Muscle layer of colon (tissue), 2 donors: ENCODE data around the gene CPNE8.
"Not testable (repeated sequence)": the region's sequence is repeated elsewhere in the genome, so short reads cannot be mapped to it uniquely, and the experiment has no call there.

ENCODE experiments used
- H3K27ac ChIP-seq: one replicate; pipeline ENCODE4 v1.7.0; 2013; ENCODE audit warnings: low read depth, mild to moderate bottlenecking, low read length, moderate library complexity
- H3K27me3 ChIP-seq, 2 donors: one replicate each; pipeline ENCODE4 v1.7.0; 2013; ENCODE audit warnings: low read length in 2 of 2, mild to moderate bottlenecking in 2 of 2; ENCODE audit not compliant: insufficient read depth in 2 of 2, control insufficient read depth in 1 of 2
- H3K36me3 ChIP-seq: one replicate; pipeline ENCODE4 v1.7.0; 2013; ENCODE audit warnings: mild to moderate bottlenecking, low read length; ENCODE audit not compliant: insufficient read depth
- H3K4me1 ChIP-seq: one replicate; pipeline ENCODE4 v1.7.0; 2013; ENCODE audit warnings: mild to moderate bottlenecking, low read length; ENCODE audit not compliant: insufficient read depth
- H3K4me3 ChIP-seq, 2 donors: one replicate each; pipeline ENCODE4 v1.7.0; 2013; ENCODE audit warnings: low read length in 2 of 2, low read depth in 1 of 2, mild to moderate bottlenecking in 1 of 2, moderate library complexity in 1 of 2
- H3K9ac ChIP-seq: one replicate; pipeline ENCODE4 v1.7.0; 2013; ENCODE audit warnings: low read length
- H3K9me3 ChIP-seq: one replicate; pipeline ENCODE4 v1.7.0; 2013; ENCODE audit warnings: mild to moderate bottlenecking, low read length
- donor health status: abdominal sarcoma.
- donor health status: Adenocarcinoma of cecum.

Gene CPNE8

DNA sequence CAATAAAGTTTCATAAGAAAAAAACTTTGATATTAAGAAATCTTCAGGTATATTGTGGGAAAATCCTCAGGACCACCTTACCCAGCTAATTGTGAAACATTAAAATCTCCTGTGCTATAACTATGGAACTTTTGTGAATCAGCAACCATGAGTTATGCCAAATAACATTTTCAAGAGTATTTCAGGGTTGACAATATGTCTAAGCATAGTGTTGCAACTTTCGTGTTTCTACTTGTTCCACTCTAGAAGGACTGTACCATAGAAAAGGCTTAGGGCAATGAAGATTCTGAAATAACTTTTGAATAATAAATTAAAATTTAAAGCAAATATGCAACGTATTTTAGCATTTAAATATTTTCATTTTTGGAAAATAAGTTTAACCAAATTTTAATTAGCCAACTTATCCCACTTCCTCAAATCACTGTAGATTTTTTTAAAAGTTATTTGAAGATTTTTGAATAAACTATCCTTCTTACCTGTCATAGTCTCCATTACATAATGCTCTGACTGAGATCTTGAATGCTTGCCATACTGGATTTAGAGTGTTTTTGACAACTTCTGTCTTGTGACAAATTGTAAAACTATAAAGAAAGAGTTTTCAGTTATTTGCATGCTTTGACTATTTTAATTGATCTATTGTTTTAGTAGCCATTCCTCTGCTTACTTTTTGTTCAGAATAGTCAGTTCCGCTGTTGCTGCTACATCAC, 143.6 kb downstream of the CPNE8 start:
- H3K9ac ChIP-seq, result no peak overlapping the region
- H3K4me3 ChIP-seq, result no peak overlapping the region
- no peaks in the 10 kb centered on the region for H3K27me3 ChIP-seq
- no peaks in the 10 kb centered on the region for H3K36me3 ChIP-seq
- no peaks in the 10 kb centered on the region for H3K9me3 ChIP-seq
- H3K27ac ChIP-seq, result no peak overlapping the region
- no peaks in the 10 kb centered on the region for H3K4me1 ChIP-seq

DNA sequence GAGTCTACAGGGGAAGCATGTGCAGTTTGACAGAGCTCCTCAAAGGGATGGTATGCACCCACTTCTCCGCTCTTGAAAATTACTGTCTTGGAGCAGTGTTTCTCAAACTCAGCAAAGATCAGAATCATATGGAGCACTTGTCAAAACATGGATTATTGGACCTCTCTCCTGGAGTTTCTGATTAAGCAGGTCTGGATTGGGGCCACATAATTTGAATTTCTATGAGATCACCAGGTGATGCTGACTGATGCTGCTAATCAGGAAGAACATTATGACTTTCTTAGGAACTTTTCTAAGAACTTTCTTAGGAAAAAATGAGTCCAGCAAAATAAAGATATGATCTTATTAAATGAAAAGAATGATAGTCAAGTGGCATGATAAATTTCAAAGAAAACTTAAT, 144.3 kb downstream of the CPNE8 start:
- no peaks in the 10 kb centered on the region for H3K36me3 ChIP-seq
- no peak overlapping the region for H3K27ac ChIP-seq
- no peaks in the 10 kb centered on the region for H3K27me3 ChIP-seq
- H3K9me3 ChIP-seq, result no peaks in the 10 kb centered on the region
- H3K4me1 ChIP-seq, result no peaks in the 10 kb centered on the region
- no peak overlapping the region for H3K9ac ChIP-seq
- H3K4me3 ChIP-seq, result no peak overlapping the region

DNA sequence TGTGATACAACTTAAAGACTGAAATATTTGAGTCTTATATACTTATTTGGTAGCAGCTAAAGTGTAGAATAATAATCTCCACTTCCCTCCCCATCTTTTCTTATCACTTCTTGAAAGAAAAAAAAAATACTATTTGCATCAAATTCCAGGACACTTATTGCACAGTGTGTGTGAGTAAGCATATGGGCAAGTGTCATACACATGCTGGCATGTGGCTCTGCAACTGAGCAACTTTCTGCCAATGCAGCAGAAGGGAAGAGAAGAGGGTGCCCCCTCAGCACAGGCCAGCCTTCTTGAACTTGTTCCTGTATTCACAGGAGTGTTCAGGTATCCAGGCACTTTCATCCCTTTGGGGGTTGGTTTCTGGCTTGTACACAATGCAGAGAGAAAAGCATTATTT, 145.8 kb downstream of the CPNE8 start:
- Histone ChIP-seq H3K4me1 (no peaks in the 10 kb centered on the region), H3K27me3 (no peaks in the 10 kb centered on the region), H3K9me3 (no peaks in the 10 kb centered on the region), H3K27ac (no peak overlapping the region), H3K36me3 (no peaks in the 10 kb centered on the region), H3K4me3 (no peak overlapping the region), H3K9ac (no peak overlapping the region)

DNA sequence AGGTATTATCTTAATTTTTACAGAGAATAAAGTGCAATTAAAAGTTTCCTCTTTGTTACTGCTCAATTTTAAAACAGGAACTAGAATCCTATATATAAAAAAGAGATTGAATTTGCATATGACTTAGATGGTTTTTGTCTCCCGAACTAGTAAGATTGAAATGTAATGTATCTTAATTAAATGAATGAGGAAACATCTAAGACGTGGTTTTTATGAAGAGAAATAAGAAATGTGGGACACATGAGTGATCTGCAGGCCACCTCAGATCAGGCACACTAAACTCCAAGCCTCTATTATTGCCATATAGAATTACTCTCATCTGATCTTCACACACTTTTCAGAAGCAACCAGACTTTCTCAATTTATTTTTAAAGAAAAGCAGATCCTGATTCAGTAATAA, 158.6 kb downstream of the CPNE8 start:
- H3K4me3 ChIP-seq, result no peak overlapping the region
- H3K4me1 ChIP-seq, result no peaks in the 10 kb centered on the region
- no peak overlapping the region for H3K9ac ChIP-seq
- no peaks in the 10 kb centered on the region for H3K36me3 ChIP-seq
- H3K27ac ChIP-seq, result no peak overlapping the region
- no peaks in the 10 kb centered on the region for H3K9me3 ChIP-seq
- H3K27me3 ChIP-seq, result no peaks in the 10 kb centered on the region

DNA sequence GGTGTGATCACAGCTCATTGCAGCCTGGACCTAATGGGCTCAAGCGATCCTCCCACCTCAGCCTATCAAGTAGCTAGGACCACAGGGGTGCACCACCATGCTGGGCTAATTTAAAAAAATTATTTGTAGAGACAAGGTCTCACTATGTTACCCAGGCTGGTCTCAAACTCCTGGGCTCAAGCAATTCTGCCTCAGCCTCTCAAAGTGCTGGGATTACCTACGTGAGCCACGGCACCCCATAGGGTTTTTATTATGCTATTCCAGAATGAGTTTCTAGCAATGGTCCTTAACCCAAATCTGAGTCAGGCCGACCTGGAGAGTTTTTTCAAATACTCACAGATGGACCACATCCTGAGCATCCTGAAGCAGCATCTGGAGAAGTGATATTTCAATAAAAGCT, 159.8 kb downstream of the CPNE8 start:
- no peak overlapping the region for H3K9ac ChIP-seq
- no peaks in the 10 kb centered on the region for H3K36me3 ChIP-seq
- no peaks in the 10 kb centered on the region for H3K4me1 ChIP-seq
- no peak overlapping the region for H3K27ac ChIP-seq
- H3K4me3 ChIP-seq, result no peak overlapping the region
- H3K27me3 ChIP-seq, result no peaks in the 10 kb centered on the region
- H3K9me3 ChIP-seq, result no peaks in the 10 kb centered on the region

DNA sequence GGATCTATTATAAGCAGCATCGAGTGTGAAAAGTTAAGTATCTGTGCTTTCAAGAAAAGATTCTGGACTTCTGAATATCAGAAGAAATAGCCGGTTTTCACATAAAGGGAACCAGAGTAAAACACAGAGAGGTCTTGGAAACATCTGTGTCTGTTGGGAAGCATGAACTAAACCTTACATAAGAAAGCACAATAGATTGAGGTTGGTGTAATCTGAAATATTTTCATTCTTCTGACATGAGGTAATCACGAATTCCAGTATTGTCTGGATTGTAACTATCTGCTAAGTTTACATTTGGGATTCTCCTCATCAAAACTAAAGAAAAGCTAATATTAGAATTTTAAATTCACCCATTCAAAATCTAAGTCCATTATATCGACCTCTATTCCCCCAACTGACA, 161.3 kb downstream of the CPNE8 start:
- Histone ChIP-seq H3K36me3 (no peaks in the 10 kb centered on the region), H3K27ac (no peak overlapping the region), H3K9ac (no peak overlapping the region), H3K27me3 (no peaks in the 10 kb centered on the region), H3K4me1 (no peaks in the 10 kb centered on the region), H3K4me3 (no peak overlapping the region), H3K9me3 (no peaks in the 10 kb centered on the region)

DNA sequence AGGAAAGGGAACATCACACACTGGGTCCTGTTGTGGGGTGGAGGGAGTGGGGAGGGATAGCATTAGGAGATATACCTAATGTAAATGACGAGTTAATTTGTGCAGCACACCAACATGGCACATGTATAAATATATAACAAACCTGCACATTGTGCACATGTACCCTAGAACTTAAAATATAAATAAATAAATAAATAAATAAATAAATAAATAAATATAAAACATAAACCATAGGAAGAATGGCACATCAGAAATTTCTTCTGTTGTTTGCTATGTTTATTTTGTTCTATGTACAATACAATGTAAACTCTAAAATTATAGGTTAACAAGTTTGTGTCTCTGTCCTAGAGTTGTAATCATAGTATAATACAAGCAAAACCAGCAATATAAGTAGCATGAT, 162.9 kb downstream of the CPNE8 start:
- H3K9me3 ChIP-seq, H3K27me3 ChIP-seq, H3K36me3 ChIP-seq, H3K4me3 ChIP-seq, H3K27ac ChIP-seq, H3K4me1 ChIP-seq, H3K9ac ChIP-seq: not testable (repeated sequence)

DNA sequence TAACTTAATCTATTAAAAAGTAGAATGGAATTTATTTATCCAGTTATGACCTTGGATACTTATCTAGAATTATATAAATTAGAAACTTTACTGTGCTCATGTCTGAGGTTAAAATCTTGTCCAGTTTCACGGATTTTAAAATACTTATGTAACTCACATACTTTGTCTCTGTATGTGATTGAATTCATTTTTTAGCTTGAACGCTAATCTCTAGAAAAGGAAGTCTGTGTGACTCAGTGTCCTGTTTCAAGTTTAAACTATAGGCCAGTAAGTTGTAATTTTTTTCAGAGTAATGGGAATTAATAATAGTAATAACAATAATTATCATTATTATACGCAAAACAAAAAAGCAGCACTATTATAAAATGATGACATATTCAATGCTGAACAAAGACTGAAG, 168.6 kb downstream of the CPNE8 start:
- no peaks in the 10 kb centered on the region for H3K4me1 ChIP-seq
- H3K4me3 ChIP-seq, result no peak overlapping the region
- no peaks in the 10 kb centered on the region for H3K36me3 ChIP-seq
- no peaks in the 10 kb centered on the region for H3K27me3 ChIP-seq
- H3K9me3 ChIP-seq, result no peaks in the 10 kb centered on the region
- no peak overlapping the region for H3K9ac ChIP-seq
- H3K27ac ChIP-seq, result no peak overlapping the region

DNA sequence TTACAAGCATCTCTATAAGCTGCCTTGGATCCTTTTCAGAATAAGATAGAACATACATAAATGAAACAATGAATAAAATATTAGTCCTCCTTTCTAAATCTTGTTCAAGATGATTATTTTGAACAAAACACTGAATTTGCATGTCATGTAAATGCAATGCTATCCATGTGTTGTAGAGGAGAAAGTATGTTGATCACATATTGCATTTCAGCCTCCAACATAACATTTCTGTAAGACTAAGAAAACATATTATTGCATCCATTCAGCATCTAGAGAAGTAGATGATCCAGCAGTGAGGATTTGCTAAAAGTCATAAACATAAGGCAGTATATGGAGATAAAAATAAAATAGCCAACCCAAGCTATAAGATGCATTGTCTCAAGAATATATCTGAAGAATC, 172.6 kb downstream of the CPNE8 start:
- Histone ChIP-seq H3K36me3 (no peaks in the 10 kb centered on the region), H3K27me3 (no peaks in the 10 kb centered on the region), H3K4me1 (no peaks in the 10 kb centered on the region), H3K4me3 (no peak overlapping the region), H3K9ac (no peak overlapping the region), H3K27ac (no peak overlapping the region), H3K9me3 (no peaks in the 10 kb centered on the region)

DNA sequence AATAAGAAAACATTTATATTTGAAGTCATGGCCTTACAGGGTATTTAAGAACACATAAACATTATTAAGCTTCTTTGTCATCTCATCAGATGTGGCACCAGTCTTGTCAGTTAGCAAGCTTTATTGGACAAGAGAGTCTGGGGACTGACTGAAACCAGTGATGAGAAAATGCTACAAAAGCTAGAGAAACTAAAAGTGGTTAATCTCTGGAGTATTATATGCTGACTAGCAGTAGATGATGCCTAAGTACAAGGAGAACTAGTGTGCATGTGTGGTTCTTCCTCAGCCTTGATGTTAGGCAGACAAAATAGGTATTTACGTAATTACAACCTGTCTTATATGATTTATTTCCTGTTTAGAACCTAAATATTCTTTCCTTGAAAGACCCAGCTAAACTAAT, 176.5 kb downstream of the CPNE8 start:
- Histone ChIP-seq H3K27me3 (no peaks in the 10 kb centered on the region), H3K9me3 (no peaks in the 10 kb centered on the region), H3K36me3 (no peaks in the 10 kb centered on the region), H3K4me1 (no peaks in the 10 kb centered on the region), H3K9ac (no peak overlapping the region), H3K27ac (no peak overlapping the region), H3K4me3 (no peak overlapping the region)

DNA sequence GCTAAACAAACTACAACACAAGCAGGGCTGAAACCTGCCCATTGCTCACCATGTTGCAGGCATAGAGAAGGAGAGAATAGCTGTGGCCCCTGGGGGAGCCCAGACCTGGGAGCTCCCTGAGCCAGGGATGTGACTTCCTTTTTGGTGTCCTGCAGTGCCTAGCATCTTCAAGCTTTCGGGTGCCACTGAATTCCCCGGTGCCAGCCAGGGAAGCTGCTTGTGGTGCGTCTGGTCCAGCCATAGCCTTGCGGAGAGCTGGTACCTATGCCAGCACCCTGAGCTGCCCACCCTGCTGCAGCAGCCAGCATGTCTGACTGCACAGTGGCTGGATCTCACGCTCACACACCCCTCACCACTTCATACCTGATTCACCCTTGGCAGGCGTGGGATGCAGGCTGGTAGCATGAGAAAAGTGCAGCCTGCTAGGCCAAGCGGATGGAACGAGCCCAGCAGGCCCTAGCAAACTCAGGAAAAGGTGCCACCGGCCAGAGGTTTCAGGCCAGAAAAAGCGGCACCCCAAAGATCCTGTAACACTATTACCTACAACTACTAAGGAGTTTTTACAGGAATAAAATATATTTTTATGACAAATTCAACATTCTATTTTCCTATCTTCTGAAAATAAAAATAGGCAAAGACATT, 183.7 kb downstream of the CPNE8 start:
- Histone ChIP-seq H3K9me3 (no peaks in the 10 kb centered on the region), H3K36me3 (no peaks in the 10 kb centered on the region), H3K27me3 (no peaks in the 10 kb centered on the region), H3K27ac (no peak overlapping the region), H3K9ac (no peak overlapping the region), H3K4me3 (no peak overlapping the region), H3K4me1 (no peaks in the 10 kb centered on the region)

DNA sequence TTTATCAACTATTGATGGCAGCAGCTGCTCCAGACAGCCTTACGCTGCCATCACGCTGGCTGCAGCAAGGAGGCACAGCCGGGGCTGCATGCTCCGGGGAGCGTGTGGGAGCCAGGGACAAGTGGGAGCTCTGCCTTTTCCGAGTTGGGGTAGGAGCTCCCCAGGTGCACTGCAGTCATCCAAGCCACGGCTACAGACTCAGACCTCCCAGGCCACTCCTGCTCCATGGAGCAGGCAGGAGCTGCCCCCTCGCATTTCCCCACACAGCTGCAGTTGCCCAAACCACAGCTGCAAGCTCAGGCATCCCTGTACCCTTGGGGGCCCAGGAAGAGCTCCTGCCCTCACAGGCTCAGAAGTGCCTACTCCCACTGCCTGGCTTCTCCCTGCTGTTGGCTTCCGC, 184.7 kb downstream of the CPNE8 start:
- Histone ChIP-seq H3K36me3 (no peaks in the 10 kb centered on the region), H3K4me3 (no peak overlapping the region), H3K27ac (no peak overlapping the region), H3K27me3 (no peaks in the 10 kb centered on the region), H3K9me3 (no peaks in the 10 kb centered on the region), H3K9ac (no peak overlapping the region), H3K4me1 (no peaks in the 10 kb centered on the region)
